Hepatocyte (in vitro differentiated cells): ENCODE results near the gene DNAH5.

ENCODE experiments used
- EZH2 ChIP-seq: fragments of 200-600 bp; sonication (generic); IDR thresholded peaks from 2 replicates; pipeline ENCODE4 v1.6.1; 2016; ENCODE audit warnings: antibody characterized with exemption, mild to moderate bottlenecking, borderline replicate concordance
- EZH2phosphoT487 ChIP-seq: fragments of 200-600 bp; sonication (generic); IDR thresholded peaks from one replicate; pipeline ENCODE4 v1.6.1; 2018; ENCODE audit warnings: antibody characterized with exemption, mild to moderate bottlenecking, low read depth, moderate library complexity; ENCODE audit not compliant: unreplicated experiment, severe bottlenecking
- TF ChIP-seq, protein P1 (sequence below): fragments of 200-600 bp; sonication (generic); IDR thresholded peaks from 2 replicates; pipeline ENCODE4 v1.5.1; 2016; ENCODE audit warnings: antibody characterized with exemption, mild to moderate bottlenecking; ENCODE audit not compliant: poor library complexity

DNA sequence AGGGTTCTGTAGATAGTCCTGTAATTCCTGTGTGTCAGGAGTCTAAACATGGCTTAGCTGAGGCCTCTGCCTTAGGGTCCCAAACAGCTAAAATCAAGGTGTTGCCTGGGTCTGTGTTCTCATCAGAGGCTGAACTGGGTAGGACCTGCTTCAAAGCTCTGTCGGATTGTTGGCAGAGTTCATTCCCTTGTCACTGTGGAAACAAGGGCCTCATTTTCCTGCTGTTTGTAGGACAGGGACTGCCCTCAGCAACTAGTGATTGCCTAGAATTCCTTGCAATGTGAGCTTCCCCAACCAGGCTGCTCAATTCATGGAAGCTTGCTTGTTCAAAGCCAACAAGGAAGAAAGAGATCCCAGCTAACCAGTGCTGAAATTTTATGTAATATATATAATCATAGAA is 283.2 kb downstream of the DNAH5 start:
- TF ChIP-seq, protein P1, sequence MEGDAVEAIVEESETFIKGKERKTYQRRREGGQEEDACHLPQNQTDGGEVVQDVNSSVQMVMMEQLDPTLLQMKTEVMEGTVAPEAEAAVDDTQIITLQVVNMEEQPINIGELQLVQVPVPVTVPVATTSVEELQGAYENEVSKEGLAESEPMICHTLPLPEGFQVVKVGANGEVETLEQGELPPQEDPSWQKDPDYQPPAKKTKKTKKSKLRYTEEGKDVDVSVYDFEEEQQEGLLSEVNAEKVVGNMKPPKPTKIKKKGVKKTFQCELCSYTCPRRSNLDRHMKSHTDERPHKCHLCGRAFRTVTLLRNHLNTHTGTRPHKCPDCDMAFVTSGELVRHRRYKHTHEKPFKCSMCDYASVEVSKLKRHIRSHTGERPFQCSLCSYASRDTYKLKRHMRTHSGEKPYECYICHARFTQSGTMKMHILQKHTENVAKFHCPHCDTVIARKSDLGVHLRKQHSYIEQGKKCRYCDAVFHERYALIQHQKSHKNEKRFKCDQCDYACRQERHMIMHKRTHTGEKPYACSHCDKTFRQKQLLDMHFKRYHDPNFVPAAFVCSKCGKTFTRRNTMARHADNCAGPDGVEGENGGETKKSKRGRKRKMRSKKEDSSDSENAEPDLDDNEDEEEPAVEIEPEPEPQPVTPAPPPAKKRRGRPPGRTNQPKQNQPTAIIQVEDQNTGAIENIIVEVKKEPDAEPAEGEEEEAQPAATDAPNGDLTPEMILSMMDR: no peak
- TF ChIP-seq EZH2phosphoT487: no peak
- TF ChIP-seq EZH2: no peak
